Nephron (organoid): ENCODE results near the gene NLK.
"Not testable (repeated sequence)": the region's sequence is repeated elsewhere in the genome, so short reads cannot be mapped to it uniquely, and the experiment has no call there.

Experiments
- H3K27ac Mint-ChIP-seq, 3 experiments: 2 replicates each; pipeline ENCODE4 v1.8.0; 2020; ENCODE audit warnings: mixed read lengths in 3 of 3, mild to moderate bottlenecking in 2 of 3, moderate library complexity in 1 of 3
- H3K27me3 Mint-ChIP-seq: 2 replicates; pipeline ENCODE4 v1.8.0; 2021; ENCODE audit warnings: low read depth, mild to moderate bottlenecking, moderate library complexity, mixed read lengths
- H3K36me3 Mint-ChIP-seq: 2 replicates; pipeline ENCODE4 v1.8.0; 2020; ENCODE audit warnings: low read depth, mixed read lengths
- H3K4me1 Mint-ChIP-seq: 2 replicates; pipeline ENCODE4 v1.8.0; 2020; ENCODE audit warnings: mixed read lengths
- H3K4me3 Mint-ChIP-seq, 3 experiments: 2 replicates each; pipeline ENCODE4 v1.8.0; 2020; ENCODE audit warnings: mild to moderate bottlenecking in 3 of 3, mixed read lengths in 3 of 3, moderate library complexity in 2 of 3
- H3K9me3 Mint-ChIP-seq: 2 replicates; pipeline ENCODE4 v1.8.0; 2020; ENCODE audit warnings: mixed read lengths
- CTCF ChIP-seq, 3 experiments: fragments of 200-600 bp; sonication (generic); IDR thresholded peaks; one replicate each; pipeline ENCODE4 v1.5.0; 2021; ENCODE audit warnings: antibody characterized with exemption in 3 of 3; ENCODE audit not compliant: unreplicated experiment in 3 of 3

Gene NLK

GRCh38 chr17:28211811-28212210, 169.3 kb downstream of the NLK start:
- Mint-ChIP-seq H3K36me3 (peaks cover 20% of the 10 kb centered on the region), H3K4me3 (no peak overlapping the region), H3K9me3 (peaks cover 28% of the 10 kb centered on the region), H3K4me1 (no peaks in the 10 kb centered on the region), H3K27ac (no peak overlapping the region), H3K27me3 (no peaks in the 10 kb centered on the region)
- TF ChIP-seq CTCF (IDR thresholded peaks at IDR 0.05; ENCODE audit: unreplicated experiment in 3 of 3): no peak

DNA sequence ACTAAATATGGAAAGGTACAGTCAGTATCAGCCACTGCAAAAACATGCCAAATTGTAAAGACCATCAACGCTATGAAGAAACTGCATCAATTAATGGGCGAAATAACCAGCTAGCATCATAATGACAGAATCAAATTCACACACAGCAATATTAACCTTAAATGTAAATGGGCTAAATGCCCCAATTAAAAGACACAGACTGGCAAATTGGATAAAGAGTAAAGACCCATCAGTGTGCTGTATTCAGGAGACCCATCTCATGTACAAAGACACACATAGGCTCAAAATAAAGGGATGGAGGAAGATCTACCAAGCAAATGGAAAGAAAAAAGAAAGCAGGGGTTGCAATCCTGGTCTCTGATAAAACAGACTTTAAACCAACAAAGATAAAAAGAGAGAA, 171.1 kb downstream of the NLK start:
- H3K36me3 Mint-ChIP-seq: peaks cover 20% of the 10 kb centered on the region
- H3K4me3 Mint-ChIP-seq, H3K4me1 Mint-ChIP-seq, H3K27ac Mint-ChIP-seq, H3K27me3 Mint-ChIP-seq: not testable (repeated sequence)
- H3K9me3 Mint-ChIP-seq: peaks cover 28% of the 10 kb centered on the region

DNA sequence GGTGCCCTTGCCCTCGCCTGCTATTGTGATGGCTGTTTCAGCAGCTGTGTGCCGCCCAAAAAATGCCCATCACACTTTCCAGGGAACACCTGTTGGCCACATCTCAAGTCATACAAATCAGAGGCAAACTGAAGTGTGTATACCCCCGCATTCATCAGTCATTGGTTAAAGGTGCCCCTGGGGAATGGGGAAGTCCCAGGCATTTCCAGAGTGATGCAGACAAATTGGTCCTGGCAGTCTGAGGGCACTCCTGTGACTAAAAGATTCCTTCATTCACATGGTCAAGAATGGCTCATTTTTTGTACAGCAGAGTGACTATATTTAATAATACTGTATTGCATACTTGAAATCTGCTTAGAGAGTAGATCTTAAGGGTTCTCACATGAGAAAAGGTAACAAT, 173.6 kb downstream of the NLK start:
- no peak for TF ChIP-seq CTCF (IDR thresholded peaks at IDR 0.05; ENCODE audit: unreplicated experiment in 3 of 3)
- Mint-ChIP-seq H3K27ac (no peak overlapping the region), H3K36me3 (peaks cover 7% of the 10 kb centered on the region)

GRCh38 chr17:28216528-28216927, 174.1 kb downstream of the NLK start:
- no peaks in the 10 kb centered on the region for H3K4me1 Mint-ChIP-seq
- H3K36me3 Mint-ChIP-seq: peaks cover 7% of the 10 kb centered on the region
- no peaks in the 10 kb centered on the region for H3K27me3 Mint-ChIP-seq
- H3K9me3 Mint-ChIP-seq: peaks cover 15% of the 10 kb centered on the region
- H3K27ac Mint-ChIP-seq: no peak overlapping the region
- no peak for TF ChIP-seq CTCF (IDR thresholded peaks at IDR 0.05; ENCODE audit: unreplicated experiment in 3 of 3)
- H3K4me3 Mint-ChIP-seq: no peak overlapping the region

More for the DNA sequence above, 173.6 kb downstream of the NLK start:
- Mint-ChIP-seq H3K9me3 (peaks cover 15% of the 10 kb centered on the region), H3K27me3 (no peaks in the 10 kb centered on the region), H3K4me1 (no peaks in the 10 kb centered on the region), H3K4me3 (no peak overlapping the region)

- H3K27ac Mint-ChIP-seq: no peak overlapping the region
- peaks cover 9% of the 10 kb centered on the region for H3K36me3 Mint-ChIP-seq
- H3K4me1 Mint-ChIP-seq: no peaks in the 10 kb centered on the region
- H3K4me3 Mint-ChIP-seq: no peak overlapping the region
- H3K9me3 Mint-ChIP-seq: peaks cover 2% of the 10 kb centered on the region
- no peak for TF ChIP-seq CTCF (IDR thresholded peaks at IDR 0.05; ENCODE audit: unreplicated experiment in 3 of 3)
- no peaks in the 10 kb centered on the region for H3K27me3 Mint-ChIP-seq
These were observed 177.3 kb downstream of the NLK start for GRCh38 chr17:28219771-28220170.

DNA sequence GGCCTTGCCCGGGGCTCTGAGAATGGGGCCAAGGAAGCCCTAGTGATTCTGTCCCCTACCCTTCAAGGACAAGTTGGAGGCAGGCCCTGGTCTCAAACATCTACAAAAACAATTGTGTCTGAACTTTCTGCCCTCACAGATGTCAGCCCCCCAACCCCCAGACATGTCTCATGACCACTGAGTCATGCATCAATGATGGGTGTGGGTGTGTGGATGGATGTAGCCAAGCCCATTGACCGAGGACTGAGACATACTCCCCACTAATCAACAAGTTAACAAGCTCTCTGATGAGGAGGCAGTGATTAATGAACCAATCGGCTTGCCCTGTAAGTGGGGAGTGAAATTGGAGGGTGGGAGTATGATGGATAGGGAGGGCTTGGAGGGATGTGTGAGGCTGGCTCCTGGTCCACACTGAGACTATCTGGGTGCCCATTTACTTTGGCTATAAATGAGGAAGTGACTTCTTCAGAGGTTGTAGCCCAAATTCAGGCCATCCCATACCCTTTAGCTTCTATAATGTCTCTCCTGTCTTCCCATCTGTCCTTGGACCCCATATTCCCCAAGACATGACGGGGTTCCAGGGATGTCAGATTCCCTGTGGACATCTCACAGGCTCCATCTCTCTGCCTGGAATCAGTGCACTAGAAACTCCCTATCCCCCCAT, 179.4 kb downstream of the NLK start:
- H3K9me3 Mint-ChIP-seq: peaks cover 6% of the 10 kb centered on the region
- H3K4me3 Mint-ChIP-seq: no peak overlapping the region
- no peak overlapping the region for H3K27ac Mint-ChIP-seq
- H3K27me3 Mint-ChIP-seq: peaks cover 16% of the 10 kb centered on the region
- no peaks in the 10 kb centered on the region for H3K4me1 Mint-ChIP-seq
- no peak for TF ChIP-seq CTCF (IDR thresholded peaks at IDR 0.05; ENCODE audit: unreplicated experiment in 3 of 3)
- peaks cover 9% of the 10 kb centered on the region for H3K36me3 Mint-ChIP-seq
